Memory B cell (primary cell): Measurements from ENCODE around the gene LMO2.
"Not testable (repeated sequence)": the region's sequence is repeated elsewhere in the genome, so short reads cannot be mapped to it uniquely, and the experiment has no call there.

Source experiments
- ATAC-seq: fragments of 150-1000 bp; cut with Tn5 transposase; 2 replicates; pipeline ENCODE4 v1.10.0; 2021; ENCODE audit warnings: low read depth, mild to moderate bottlenecking, moderate library complexity
- DNase-seq, 2 donors: peaks; one replicate each; pipeline ENCODE4 v3.0.0; 2022; ENCODE audit warnings: low spot score in 2 of 2
- H3K27ac Mint-ChIP-seq: one replicate; pipeline ENCODE4 v1.8.0; 2022; ENCODE audit warnings: mild to moderate bottlenecking, moderate library complexity, mixed read lengths
- H3K27me3 Mint-ChIP-seq: one replicate; pipeline ENCODE4 v1.8.0; 2022; ENCODE audit warnings: mixed read lengths
- H3K36me3 Mint-ChIP-seq: one replicate; pipeline ENCODE4 v1.8.0; 2022; ENCODE audit warnings: mild to moderate bottlenecking, mixed read lengths
- H3K4me1 Mint-ChIP-seq: one replicate; pipeline ENCODE4 v1.8.0; 2022; ENCODE audit warnings: mixed read lengths
- H3K4me3 Mint-ChIP-seq: one replicate; pipeline ENCODE4 v1.8.0; 2022; ENCODE audit warnings: mild to moderate bottlenecking, moderate library complexity, mixed read lengths
- H3K9me3 Mint-ChIP-seq: one replicate; pipeline ENCODE4 v1.8.0; 2022; ENCODE audit warnings: mixed read lengths

The LMO2 gene

GRCh38 chr11:33926671-33927552 lies 35.0 kb upstream of the LMO2 start:
- no peak for ATAC-seq
- DNase-seq, result no peak
- Mint-ChIP-seq H3K9me3 (peaks cover 5% of the 10 kb centered on the region), H3K4me1 (peaks cover 2% of the 10 kb centered on the region), H3K27me3 (peaks cover 8% of the 10 kb centered on the region), H3K4me3 (no peak overlapping the region), H3K27ac (no peak overlapping the region), H3K36me3 (no peaks in the 10 kb centered on the region)

GRCh38 chr11:33924341-33924740 lies 32.5 kb upstream of the LMO2 start:
- no peak for DNase-seq
- H3K27me3 Mint-ChIP-seq, result peaks cover 12% of the 10 kb centered on the region
- peaks cover 13% of the 10 kb centered on the region for H3K4me1 Mint-ChIP-seq
- no peaks in the 10 kb centered on the region for H3K36me3 Mint-ChIP-seq
- no peaks in the 10 kb centered on the region for H3K9me3 Mint-ChIP-seq
- H3K27ac Mint-ChIP-seq, result no peak overlapping the region
- ATAC-seq, result no peak
- no peak overlapping the region for H3K4me3 Mint-ChIP-seq

DNA sequence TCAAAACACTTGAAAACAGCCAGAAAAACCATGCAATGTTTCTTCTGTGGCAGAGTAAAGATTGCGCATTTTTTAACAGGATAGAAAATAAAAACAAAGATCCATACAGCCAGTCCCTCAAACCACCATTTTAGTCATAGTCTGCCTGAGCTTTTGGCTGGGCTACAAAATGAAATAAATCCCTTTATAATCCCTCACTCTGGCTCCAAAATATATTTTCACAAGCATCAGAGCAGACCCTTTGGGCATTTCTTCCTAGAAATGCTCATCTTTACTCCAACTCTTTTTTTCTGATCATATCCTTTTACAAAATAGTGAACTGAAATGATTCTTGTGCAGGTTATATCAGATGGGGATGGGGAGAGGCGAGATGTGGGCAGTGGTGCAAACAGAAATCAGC lies 31.8 kb upstream of the LMO2 start:
- Mint-ChIP-seq H3K4me3 (no peak overlapping the region), H3K27ac (no peak overlapping the region), H3K4me1 (peaks cover 13% of the 10 kb centered on the region), H3K36me3 (no peaks in the 10 kb centered on the region), H3K9me3 (no peaks in the 10 kb centered on the region), H3K27me3 (peaks cover 12% of the 10 kb centered on the region)
- DNase-seq (no peak), ATAC-seq (no peak)

GRCh38 chr11:33920838-33921613 lies 29.1 kb upstream of the LMO2 start:
- Mint-ChIP-seq H3K27me3 (peaks cover 12% of the 10 kb centered on the region), H3K9me3 (peaks cover 2% of the 10 kb centered on the region), H3K4me1 (peaks cover 13% of the 10 kb centered on the region), H3K36me3 (no peaks in the 10 kb centered on the region), H3K4me3 (peak overlapping the region; percentile 41), H3K27ac (no peak overlapping the region)
- peak; percentile 97 for ATAC-seq
- DNase-seq, result peak; percentile 31 to 37

- peaks cover 16% of the 10 kb centered on the region for H3K27me3 Mint-ChIP-seq
These were observed 27.8 kb upstream of the LMO2 start for GRCh38 chr11:33919645-33920044.

GRCh38 chr11:33917402-33917801 lies 25.5 kb upstream of the LMO2 start:
- peaks cover 19% of the 10 kb centered on the region for H3K4me1 Mint-ChIP-seq
- not testable (repeated sequence) for ATAC-seq, DNase-seq, H3K27ac Mint-ChIP-seq, H3K4me3 Mint-ChIP-seq, H3K9me3 Mint-ChIP-seq, H3K36me3 Mint-ChIP-seq
- H3K27me3 Mint-ChIP-seq, result peaks cover 12% of the 10 kb centered on the region

More at GRCh38 chr11:33919645-33920044, 27.8 kb upstream of the LMO2 start:
- peaks cover 13% of the 10 kb centered on the region for H3K4me1 Mint-ChIP-seq
- no peaks in the 10 kb centered on the region for H3K36me3 Mint-ChIP-seq
- no peak overlapping the region for H3K27ac Mint-ChIP-seq
- DNase-seq, result no peak
- H3K9me3 Mint-ChIP-seq, result peaks cover 2% of the 10 kb centered on the region
- H3K4me3 Mint-ChIP-seq, result no peak overlapping the region
- ATAC-seq, result no peak

DNA sequence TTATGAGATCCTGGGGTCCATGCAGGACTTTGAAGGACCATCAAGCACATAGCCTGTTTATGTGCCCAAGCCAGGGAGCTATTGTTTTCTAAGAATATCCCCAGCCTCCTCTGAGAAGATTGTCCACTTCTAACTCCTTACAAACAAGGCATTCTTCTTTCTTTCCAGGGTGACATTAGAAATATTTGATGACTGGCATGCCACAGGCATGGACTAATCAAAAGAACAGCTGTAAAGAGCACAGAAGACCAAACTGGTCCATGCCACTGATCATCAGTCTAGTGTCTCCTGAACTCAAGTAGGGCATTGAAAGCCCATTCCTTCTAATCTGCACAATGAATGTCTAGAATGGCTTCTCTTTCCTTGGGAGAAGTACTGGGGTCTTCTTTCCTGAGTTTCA lies 24.9 kb upstream of the LMO2 start:
- DNase-seq, result no peak
- Mint-ChIP-seq H3K4me3 (no peak overlapping the region), H3K9me3 (peaks cover 4% of the 10 kb centered on the region), H3K36me3 (peaks cover 4% of the 10 kb centered on the region), H3K27me3 (peaks cover 12% of the 10 kb centered on the region), H3K4me1 (peaks cover 22% of the 10 kb centered on the region), H3K27ac (no peak overlapping the region)
- no peak for ATAC-seq

- Mint-ChIP-seq H3K27me3 (peaks cover 14% of the 10 kb centered on the region), H3K27ac (no peak overlapping the region), H3K36me3 (peaks cover 4% of the 10 kb centered on the region), H3K4me3 (no peak overlapping the region), H3K9me3 (peaks cover 4% of the 10 kb centered on the region), H3K4me1 (peaks cover 11% of the 10 kb centered on the region)
- ATAC-seq (no peak), DNase-seq (no peak)
These were observed 23.6 kb upstream of the LMO2 start for GRCh38 chr11:33915526-33915925.

- Mint-ChIP-seq H3K4me3 (no peak overlapping the region), H3K36me3 (peaks cover 4% of the 10 kb centered on the region), H3K27me3 (peaks cover 14% of the 10 kb centered on the region), H3K27ac (no peak overlapping the region), H3K9me3 (peaks cover 4% of the 10 kb centered on the region), H3K4me1 (peaks cover 10% of the 10 kb centered on the region)
- no peak for DNase-seq
- ATAC-seq, result no peak
These were observed 22.1 kb upstream of the LMO2 start for GRCh38 chr11:33913991-33914390.

DNA sequence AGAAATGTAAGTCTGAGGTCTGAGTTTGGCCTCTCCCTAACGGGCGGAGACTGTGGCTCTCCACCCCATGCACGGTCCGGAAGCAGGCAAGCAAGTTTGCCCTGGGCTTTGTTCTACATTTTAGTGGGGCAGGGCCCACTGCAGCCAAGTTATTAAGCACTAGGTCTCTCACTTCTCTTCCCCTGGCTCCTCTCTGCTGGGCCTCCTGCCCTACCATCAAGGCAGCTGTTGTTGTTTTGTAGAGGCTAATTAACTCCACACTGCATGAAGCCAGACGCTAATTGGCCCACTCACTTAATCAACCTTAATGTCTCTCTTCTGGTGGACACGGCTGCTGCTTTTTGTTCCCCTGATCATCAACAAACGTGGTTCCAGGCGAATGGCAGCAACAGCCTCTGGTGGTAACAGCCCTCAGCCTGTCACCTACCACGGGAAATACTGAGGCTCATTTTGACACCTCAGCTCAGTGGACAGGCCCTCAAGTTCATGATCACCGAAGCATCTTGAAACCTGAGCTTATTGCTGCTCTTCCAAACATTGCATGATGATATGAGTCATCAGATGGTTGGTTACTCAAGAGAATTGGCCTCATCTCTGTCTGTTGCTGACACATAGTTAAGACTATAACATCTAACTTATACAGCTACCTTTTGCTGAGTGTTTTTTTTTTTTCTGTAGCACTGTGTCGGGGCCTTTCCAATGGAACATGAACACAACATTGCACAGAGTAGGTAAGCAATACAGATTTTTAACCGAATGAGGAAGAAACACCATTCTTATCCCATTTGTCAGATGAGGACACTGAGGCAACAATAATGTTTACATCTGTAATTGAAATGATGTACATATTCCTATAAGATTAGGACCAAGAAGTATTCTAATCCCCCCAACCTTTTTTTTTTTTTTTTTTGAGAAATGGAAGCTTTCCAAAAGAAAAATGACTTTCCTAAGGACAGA lies 20.8 kb upstream of the LMO2 start:
- Mint-ChIP-seq H3K4me1 (peaks cover 10% of the 10 kb centered on the region), H3K27me3 (peaks cover 12% of the 10 kb centered on the region), H3K27ac (peak overlapping the region; percentile 40), H3K36me3 (peaks cover 4% of the 10 kb centered on the region), H3K9me3 (peaks cover 4% of the 10 kb centered on the region), H3K4me3 (no peak overlapping the region)
- no peak for DNase-seq
- ATAC-seq, result peak; percentile 71

GRCh38 chr11:33910958-33911339 lies 19.1 kb upstream of the LMO2 start:
- Mint-ChIP-seq H3K27ac (no peak overlapping the region), H3K36me3 (peaks cover 4% of the 10 kb centered on the region), H3K4me1 (peaks cover 10% of the 10 kb centered on the region), H3K27me3 (peaks cover 10% of the 10 kb centered on the region), H3K4me3 (no peak overlapping the region), H3K9me3 (peaks cover 2% of the 10 kb centered on the region)
- DNase-seq (no peak), ATAC-seq (no peak)

DNA sequence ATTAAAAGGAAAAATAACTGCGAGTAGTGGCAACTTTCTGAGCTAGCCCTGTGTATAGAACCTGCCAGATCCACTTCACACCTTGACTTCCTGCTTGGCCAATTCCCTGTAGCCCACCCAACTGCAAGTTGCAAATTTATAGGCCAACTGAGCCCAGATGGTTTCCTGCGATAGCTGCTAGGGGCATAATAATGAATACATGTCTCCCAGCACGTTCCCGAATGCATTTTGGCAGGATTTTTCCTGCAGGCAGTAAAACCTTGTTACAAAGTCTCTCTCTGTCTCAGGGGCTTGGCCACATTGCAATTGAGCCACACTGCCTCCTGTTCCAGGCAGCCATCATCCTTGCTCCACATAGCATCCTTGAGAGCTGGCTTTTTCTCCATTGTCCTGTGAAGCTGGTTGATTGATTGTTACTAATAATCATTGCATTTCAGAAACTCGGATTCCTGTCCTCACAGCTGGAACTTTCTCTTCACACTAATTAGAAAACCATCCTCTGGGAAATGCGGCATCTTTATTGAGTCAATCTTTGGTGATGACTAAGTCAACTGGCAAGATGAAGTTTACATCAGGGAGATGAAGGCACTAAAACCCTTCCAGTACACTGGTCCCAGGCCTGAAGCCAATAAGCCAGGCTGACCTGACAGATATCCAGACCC lies 18.6 kb upstream of the LMO2 start:
- H3K4me1 Mint-ChIP-seq, result peaks cover 10% of the 10 kb centered on the region
- peaks cover 4% of the 10 kb centered on the region for H3K36me3 Mint-ChIP-seq
- no peak for ATAC-seq
- H3K9me3 Mint-ChIP-seq, result peaks cover 2% of the 10 kb centered on the region
- H3K27me3 Mint-ChIP-seq, result peaks cover 6% of the 10 kb centered on the region
- H3K4me3 Mint-ChIP-seq, result no peak overlapping the region
- DNase-seq, result no peak
- H3K27ac Mint-ChIP-seq, result no peak overlapping the region

GRCh38 chr11:33909552-33909951 lies 17.7 kb upstream of the LMO2 start:
- Mint-ChIP-seq H3K9me3 (peaks cover 2% of the 10 kb centered on the region), H3K4me1 (peaks cover 10% of the 10 kb centered on the region), H3K36me3 (peaks cover 4% of the 10 kb centered on the region), H3K27me3 (peaks cover 6% of the 10 kb centered on the region), H3K27ac (no peak overlapping the region), H3K4me3 (no peak overlapping the region)
- ATAC-seq (no peak), DNase-seq (no peak)
